H1 (cell line): Measurements from ENCODE around the gene COIL. TPM values are rescaled to one million over a fixed set of nuclear protein-coding genes. Genes with fewer than 3 reads are reported as not detected.

ENCODE experiments used
- CTCF ChIA-PET: fragments of 300-600 bp; sonication (Branson Sonifier 250); formaldehyde crosslinking; loops from one replicate; lab custom pipeline; 2021; ENCODE audit not compliant: partially characterized antibody; lab: Charles Lee
- POLR2A ChIA-PET: fragments of 300-600 bp; sonication (Branson Sonifier 250); formaldehyde crosslinking; loops from one replicate; lab custom pipeline; 2021; ENCODE audit warnings: inconsistent platforms; ENCODE audit not compliant: partially characterized antibody; lab: Charles Lee
- DNase-seq, 2 experiments: peaks; one replicate each; pipeline versions ENCODE4 v3.0.0 to v3.0.0-alpha.2; 2010 to 2022; ENCODE audit warnings: low spot score in 2 of 2, low read depth in 1 of 2, mixed read lengths in 1 of 2
- FAIRE-seq: peaks from 2 replicates; lab custom pipeline; 2011; peaks lifted over from hg19 to GRCh38; lab: Jason Lieb, UNC
- H2AFZ ChIP-seq: 2 replicates; pipeline ENCODE4 v1.8.1; 2012; ENCODE audit warnings: low read length, inconsistent platforms
- H2AK5ac ChIP-seq: 2 replicates; pipeline ENCODE4 v1.6.1; 2013; ENCODE audit warnings: low read depth, low read length
- H2BK120ac ChIP-seq: replicated peaks from 2 replicates; pipeline ENCODE3; 2013; ENCODE audit warnings: low read depth, low read length, inconsistent platforms
- H2BK12ac ChIP-seq: 2 replicates; pipeline ENCODE4 v1.6.1; 2013; ENCODE audit warnings: low read depth, low read length
- H2BK15ac ChIP-seq: 2 replicates; pipeline ENCODE4 v1.6.1; 2013; ENCODE audit warnings: low read length
- H2BK20ac ChIP-seq: 2 replicates; pipeline ENCODE4 v1.6.1; 2013; ENCODE audit warnings: low read length
- H2BK5ac ChIP-seq: 2 replicates; pipeline ENCODE4 v1.6.1; 2013; ENCODE audit warnings: low read depth, low read length
- H3K14ac ChIP-seq: 2 replicates; pipeline ENCODE4 v1.6.1; 2013; ENCODE audit warnings: inconsistent platforms; ENCODE audit not compliant: insufficient read length
- H3K18ac ChIP-seq: 2 replicates; pipeline ENCODE4 v1.6.1; 2013; ENCODE audit warnings: low read length; ENCODE audit errors: extremely low read depth
- H3K23ac ChIP-seq: 2 replicates; pipeline ENCODE4 v1.6.1; 2013; ENCODE audit warnings: inconsistent platforms; ENCODE audit not compliant: insufficient read length
- H3K23me2 ChIP-seq: 2 replicates; pipeline ENCODE4 v1.6.1; 2013; ENCODE audit warnings: low read depth, low read length
- H3K27ac ChIP-seq: 2 replicates; pipeline ENCODE4 v1.6.1; 2011; ENCODE audit warnings: low read depth, low read length, inconsistent platforms
- H3K27me3 ChIP-seq, 4 experiments: replicated peaks in 1 of 4; 1 replicate in 1 of 4; 2 replicates in 3 of 4; pipeline versions ENCODE4 v1.6.1 to v1.8.1; 2011 to 2013; ENCODE audit warnings: low read length in 3 of 4, mild to moderate bottlenecking in 3 of 4, inconsistent platforms in 2 of 4, mixed read lengths in 2 of 4, moderate library complexity in 1 of 4; ENCODE audit not compliant: control insufficient read depth in 3 of 4, insufficient read depth in 3 of 4; ENCODE audit errors: extremely low read depth in 1 of 4
- H3K36me3 ChIP-seq, 4 experiments: 2 replicates each; pipeline versions ENCODE4 v1.6.1 to v1.8.1; 2011 to 2013; ENCODE audit warnings: mild to moderate bottlenecking in 4 of 4, low read length in 3 of 4, moderate library complexity in 2 of 4, control low read depth in 1 of 4, inconsistent platforms in 1 of 4; ENCODE audit not compliant: insufficient read depth in 4 of 4, control insufficient read depth in 2 of 4
- H3K4ac ChIP-seq: replicated peaks from 2 replicates; pipeline ENCODE3; 2013; ENCODE audit warnings: low read length, low read depth, mixed read lengths, inconsistent platforms; ENCODE audit not compliant: insufficient read length
- H3K4me1 ChIP-seq, 4 experiments: replicated peaks in 1 of 4; 1 replicate in 1 of 4; 2 replicates in 3 of 4; pipeline versions ENCODE4 v1.6.1 to v1.8.1; 2011 to 2013; ENCODE audit warnings: low read length in 3 of 4, inconsistent platforms in 2 of 4, mixed read lengths in 1 of 4; ENCODE audit not compliant: insufficient read depth in 4 of 4, control insufficient read depth in 3 of 4
- H3K4me2 ChIP-seq, 2 experiments: 2 replicates each; pipeline versions ENCODE4 v1.6.1 to v1.8.1; 2011 to 2013; ENCODE audit warnings: low read depth in 2 of 2, low read length in 2 of 2, control low read depth in 1 of 2, inconsistent platforms in 1 of 2, mild to moderate bottlenecking in 1 of 2; ENCODE audit not compliant: insufficient read depth in 1 of 2
- H3K4me3 ChIP-seq, 4 experiments: fragments of 200-600, 300-600 bp in 1 of 4; sonication (generic), shearing (Covaris generic), sonication (Bioruptor Twin) in 1 of 4; 2 replicates each; pipeline versions ENCODE4 v1.5.1 to v1.8.1; 2011 to 2016; ENCODE audit warnings: low read length in 4 of 4, low read depth in 3 of 4, control low read depth in 2 of 4, inconsistent platforms in 2 of 4, mild to moderate bottlenecking in 2 of 4, mixed read lengths in 1 of 4, moderate library complexity in 1 of 4; ENCODE audit not compliant: insufficient read depth in 2 of 4; ENCODE audit errors: extremely low read depth in 1 of 4
- H3K56ac ChIP-seq: replicated peaks from 2 replicates; pipeline ENCODE3; 2013; ENCODE audit warnings: low read depth, mild to moderate bottlenecking, mixed read lengths, low read length, inconsistent platforms; ENCODE audit not compliant: insufficient read length
- H3K79me1 ChIP-seq: 2 replicates; pipeline ENCODE4 v1.6.1; 2013; ENCODE audit warnings: low read depth, low read length, control low read depth
- H3K79me2 ChIP-seq, 2 experiments: 2 replicates each; pipeline versions ENCODE4 v1.6.1 to v1.8.1; 2012 to 2013; ENCODE audit warnings: low read length in 2 of 2, mild to moderate bottlenecking in 2 of 2, inconsistent platforms in 1 of 2; ENCODE audit not compliant: insufficient read depth in 2 of 2, control insufficient read depth in 1 of 2
- H3K9ac ChIP-seq, 4 experiments: replicated peaks in 1 of 4; 1 replicate in 1 of 4; 2 replicates in 3 of 4; pipeline versions ENCODE4 v1.6.1 to v1.8.1; 2011 to 2013; ENCODE audit warnings: low read depth in 3 of 4, low read length in 3 of 4, control low read depth in 2 of 4, mild to moderate bottlenecking in 2 of 4, moderate library complexity in 2 of 4, inconsistent platforms in 1 of 4; ENCODE audit errors: extremely low read depth in 1 of 4
- H3K9me3 ChIP-seq, 2 experiments: 2 replicates each; pipeline versions ENCODE4 v1.6.1 to v1.8.1; 2012 to 2013; ENCODE audit warnings: mild to moderate bottlenecking in 2 of 2, moderate library complexity in 2 of 2, control low read depth in 1 of 2, inconsistent platforms in 1 of 2, low read depth in 1 of 2, low read length in 1 of 2, mixed read lengths in 1 of 2; ENCODE audit not compliant: insufficient read depth in 2 of 2
- H4K20me1 ChIP-seq, 2 experiments: replicated peaks in 1 of 2; 2 replicates each; pipeline versions ENCODE3 to v1.8.1; 2011 to 2013; ENCODE audit warnings: inconsistent platforms in 2 of 2, low read length in 2 of 2, mild to moderate bottlenecking in 1 of 2; ENCODE audit not compliant: insufficient read depth in 2 of 2, control insufficient read depth in 1 of 2
- H4K5ac ChIP-seq: 2 replicates; pipeline ENCODE4 v1.6.1; 2013; ENCODE audit warnings: low read length, low read depth, mixed read lengths, inconsistent platforms; ENCODE audit not compliant: insufficient read length
- H4K8ac ChIP-seq: 2 replicates; pipeline ENCODE4 v1.8.0; 2013; ENCODE audit warnings: mild to moderate bottlenecking, moderate library complexity, low read length, inconsistent platforms; ENCODE audit not compliant: insufficient read depth; ENCODE audit errors: extremely low read depth
- H4K91ac ChIP-seq: replicated peaks from 2 replicates; pipeline ENCODE3; 2013; ENCODE audit warnings: low read length, mixed read lengths, inconsistent platforms; ENCODE audit not compliant: insufficient read length
- WGBS, 2 experiments: shearing (Covaris generic) in 1 of 2; methylation state at CpG; one replicate each; pipeline versions ENCODE4 v1.1.6 to v1.1.7; 2013 to 2015; ENCODE audit warnings: low lambda C conversion rate in 2 of 2, mixed read lengths in 2 of 2, inconsistent platforms in 1 of 2, low coverage in 1 of 2, missing lambda C conversion rate in 1 of 2; ENCODE audit not compliant: insufficient replicate concordance in 2 of 2, insufficient coverage in 1 of 2, insufficient read length in 1 of 2; ENCODE audit errors: extremely low coverage in 1 of 2, missing lambda C conversion rate in 1 of 2; 5-methylcytosine and 5-hydroxymethylcytosine counted together
- polyA plus RNA-seq, 7 experiments: library from polyadenylated mRNA; depleted of rRNA in 3 of 7; stranded (reverse) in 5 of 7; unstranded in 2 of 7; fragments of >200 nt in 5 of 7; fragments of 200-250 nt in 2 of 7; gene quantifications; 1 replicate in 5 of 7; 2 replicates in 1 of 7; 4 replicates in 1 of 7; pipeline versions ENCODE4 v1.2.1 to v1.2.3, GENCODE V29; 2011 to 2013; ENCODE audit warnings: missing spikeins in 2 of 7, mixed read lengths in 2 of 7
- total RNA-seq: library from RNA; stranded (reverse); fragmentation: NEBNext Ultra II Directional; extraction: Animal tissue kit (Norgen Biotek cat#: 25700); gene quantifications from 2 replicates; pipeline ENCODE4 v1.2.1, GENCODE V29; 2021

COIL gene
- total and polyA plus RNA-seq, 2 of the 8 experiments (the other 6 are each of a cell fraction or from before 2014, with no cell fraction given): 5.2 to 23.6 TPM

GRCh38 chr17:56896217-56896967 lies 64.5 kb downstream of the COIL start:
- Histone ChIP-seq H3K4me3 (no peak overlapping the region), H3K23ac (no peak overlapping the region), H3K9me3 (no peaks in the 10 kb centered on the region), H4K8ac (no peak overlapping the region), H3K79me1 (no peaks in the 10 kb centered on the region; the same call in 1 of the 2 replicates), H3K14ac (no peak overlapping the region), H3K79me2 (no peaks in the 10 kb centered on the region), H3K27me3 (no peaks in the 10 kb centered on the region), H3K56ac (no peak overlapping the region), H2AFZ (no peak overlapping the region), H3K4ac (no peak overlapping the region), H2BK120ac (no peak overlapping the region), H3K23me2 (peaks cover 6% of the 10 kb centered on the region; the same call in 1 of the 2 replicates), H4K20me1 (peaks cover 2 to 3% of the 10 kb centered on the region in 2 experiments), H3K36me3 (peaks cover 3 to 34% (median 8%) of the 10 kb centered on the region in 4 experiments; a peak in 5 of 8 replicates), H4K91ac (no peak overlapping the region), H2BK15ac (no peak overlapping the region), H3K27ac (no peak overlapping the region), H3K18ac (no peak overlapping the region), H2BK20ac (no peak overlapping the region), H2BK12ac (no peak overlapping the region), H4K5ac (no peak overlapping the region), H3K4me1 (peaks cover 0 to 3% (median 0%) of the 10 kb centered on the region in 4 experiments; a peak in 2 of 7 replicates), H3K4me2 (no peak overlapping the region), H3K9ac (no peak overlapping the region), H2AK5ac (no peak overlapping the region), H2BK5ac (no peak overlapping the region)
- ChIA-PET CTCF (interaction anchor here (0.6 to 0.7 kb wide), 2 partner anchors 371 to 670 kb away, joined by 3 to 4 read pairs; no protein-coding TSS in a partner anchor), POLR2A (interaction anchor here (0.6 to 0.7 kb wide), 2 partner anchors 9 to 131 kb away, joined by 4 read pairs; no protein-coding TSS in a partner anchor)
- DNase-seq: no peak
- WGBS, 2 experiments: 68% methylated on average over 3 of the region's 3 CpGs; no CpG with 5 or more reads in 1 of the 2 experiments
- no peak for FAIRE-seq
